ENCODE data around the gene CDH20. TPM values are rescaled to one million over a fixed set of nuclear protein-coding genes. Genes with fewer than 3 reads are reported as not detected.
A peak's percentile ranks its signal among the peaks of the same experiment; 100 is the strongest.

The CDH20 gene
- total RNA-seq, result under 1 TPM; 0.28 to 0.68 TPM

GRCh38 chr18:61333271-61333745 is at the start of gene CDH20:
Gene CDH20, plus strand, starts transcription at chr18:61333430.
- H3K27me3 ChIP-seq (replicated peaks; ENCODE audit: insufficient read depth), result peaks cover 13% of the 10 kb centered on the region
- H3K36me3 ChIP-seq, result no peaks in the 10 kb centered on the region
- no peak for TF ChIP-seq POLR2AphosphoS5 (IDR thresholded peaks at IDR 0.05)
- DNase-seq (ENCODE audit: low spot score), result no peak
- no peaks in the 10 kb centered on the region for H3K9me3 ChIP-seq
- WGBS, result 3% methylated on average over 28 of the region's 32 CpGs
- no peaks in the 10 kb centered on the region for H3K4me1 ChIP-seq (replicated peaks)
- H3K4me3 ChIP-seq, result peak within 1 kb of the TSS; percentile 10 to 15
- intact Hi-C loops (cut with DNase I), result loop anchor here (10.0 kb wide), 1 partner anchor 141 kb away; no protein-coding TSS in a partner anchor
- no peak within 1 kb of the TSS for H3K27ac ChIP-seq

- Histone ChIP-seq H3K27me3 (replicated peaks; ENCODE audit: insufficient read depth) (no peaks in the 10 kb centered on the region), H3K4me1 (replicated peaks) (no peaks in the 10 kb centered on the region), H3K27ac (no peak overlapping the region), H3K9me3 (no peaks in the 10 kb centered on the region), H3K4me3 (no peak overlapping the region), H3K36me3 (no peaks in the 10 kb centered on the region)
- TF ChIP-seq CTCF (IDR thresholded peaks at IDR 0.05), result no peak
- TF ChIP-seq POLR2AphosphoS5 (IDR thresholded peaks at IDR 0.05), result no peak
- TF ChIP-seq POLR2A (IDR thresholded peaks at IDR 0.05), result no peak
- DNase-seq (ENCODE audit: low spot score), result no peak
- 67% methylated on average over 4 of the region's 4 CpGs for WGBS
- intact Hi-C loops (cut with DNase I), result no loop called here
Measured at GRCh38 chr18:61284039-61284438, 49.2 kb upstream of the CDH20 start.

- no peaks in the 10 kb centered on the region for H3K4me1 ChIP-seq (replicated peaks)
- no peaks in the 10 kb centered on the region for H3K36me3 ChIP-seq
- H3K4me3 ChIP-seq, result no peak overlapping the region
- no peak overlapping the region for H3K27ac ChIP-seq
- H3K27me3 ChIP-seq (replicated peaks; ENCODE audit: insufficient read depth), result no peaks in the 10 kb centered on the region
- no peak for DNase-seq (ENCODE audit: low spot score)
- TF ChIP-seq POLR2AphosphoS5 (IDR thresholded peaks at IDR 0.05), result no peak
- TF ChIP-seq CTCF (IDR thresholded peaks at IDR 0.05), result no peak
- no peak for TF ChIP-seq POLR2A (IDR thresholded peaks at IDR 0.05)
- intact Hi-C loops (cut with DNase I), result no loop called here
- no peaks in the 10 kb centered on the region for H3K9me3 ChIP-seq
- 76% methylated on average over 2 of the region's 2 CpGs for WGBS
Measured at GRCh38 chr18:61285777-61286176, 47.5 kb upstream of the CDH20 start.

GRCh38 chr18:61286867-61287266 is 46.4 kb upstream of the CDH20 start:
- 65% methylated on average over 4 of the region's 4 CpGs for WGBS
- TF ChIP-seq POLR2AphosphoS5 (IDR thresholded peaks at IDR 0.05), result no peak
- no peak for TF ChIP-seq POLR2A (IDR thresholded peaks at IDR 0.05)
- no peak for TF ChIP-seq CTCF (IDR thresholded peaks at IDR 0.05)
- intact Hi-C loops (cut with DNase I), result no loop called here
- Histone ChIP-seq H3K27ac (no peak overlapping the region), H3K9me3 (no peaks in the 10 kb centered on the region), H3K4me1 (replicated peaks) (no peaks in the 10 kb centered on the region), H3K36me3 (no peaks in the 10 kb centered on the region), H3K27me3 (replicated peaks; ENCODE audit: insufficient read depth) (no peaks in the 10 kb centered on the region), H3K4me3 (no peak overlapping the region)
- no peak for DNase-seq (ENCODE audit: low spot score)

- no peak for DNase-seq (ENCODE audit: low spot score)
- no peaks in the 10 kb centered on the region for H3K4me1 ChIP-seq (replicated peaks)
- no peaks in the 10 kb centered on the region for H3K9me3 ChIP-seq
- TF ChIP-seq POLR2AphosphoS5 (IDR thresholded peaks at IDR 0.05) (no peak), CTCF (IDR thresholded peaks at IDR 0.05) (no peak), POLR2A (IDR thresholded peaks at IDR 0.05) (no peak)
- WGBS, result 94% methylated on average over 5 of the region's 5 CpGs
- no peaks in the 10 kb centered on the region for H3K27me3 ChIP-seq (replicated peaks; ENCODE audit: insufficient read depth)
- H3K4me3 ChIP-seq, result no peak overlapping the region
- intact Hi-C loops (cut with DNase I), result no loop called here
- no peak overlapping the region for H3K27ac ChIP-seq
- H3K36me3 ChIP-seq, result no peaks in the 10 kb centered on the region
Measured at GRCh38 chr18:61290616-61291015, 42.6 kb upstream of the CDH20 start.

All from prostate gland (tissue), 2 donors.